HCT116 (cell line): ENCODE results near the gene LTBR. TPM values are rescaled to one million over a fixed set of nuclear protein-coding genes. Genes with fewer than 3 reads are reported as not detected.

ENCODE experiments used
- ATAC-seq: fragments of 200-7000 bp; cut with Tn5 transposase; 2 replicates; pipeline ENCODE4 v1.9.1; 2020; ENCODE audit warnings: mild to moderate bottlenecking, moderate library complexity
- BruUV-seq: library from RNA; stranded (reverse); fragments of 400-500 nt; replicated peaks from 2 replicates; lab custom pipeline; 2021; lab: Mats Ljungman, UMichigan
- CTCF ChIA-PET: fragments of 300-600 bp; sonication (Branson Sonifier 250); formaldehyde crosslinking; loops from one replicate; lab custom pipeline; 2021; ENCODE audit warnings: antibody characterized with exemption; lab: Charles Lee
- POLR2A ChIA-PET: fragments of 300-600, 350-600 bp; sonication (Branson Sonifier 250); formaldehyde crosslinking; loops from one replicate; lab custom pipeline; 2021; ENCODE audit warnings: antibody characterized with exemption; lab: Charles Lee
- RAD21 ChIA-PET, 2 experiments: fragments of 300-600 bp; sonication (Branson Sonifier 250); formaldehyde crosslinking; loops; one replicate each; lab custom pipeline; 2023; ENCODE audit warnings: low total read pairs in 2 of 2; ENCODE audit not compliant: uncharacterized antibody in 2 of 2, unreplicated experiment in 2 of 2, low non-redundant PET in 1 of 2; lab: Charles Lee
- DNase-seq: peaks from one replicate; pipeline ENCODE4 v3.0.0-alpha.2; 2010; ENCODE audit warnings: low read depth, low spot score
- H2AFZ ChIP-seq: fragments of 200-600 bp; shearing (Covaris generic), sonication (generic); 2 replicates; pipeline ENCODE4 v1.6.1; 2017; ENCODE audit warnings: low read depth, mixed run types, mixed read lengths, antibody characterized with exemption, low read length; ENCODE audit not compliant: poor library complexity, severe bottlenecking
- H3K27ac ChIP-seq: 2 replicates; pipeline ENCODE4 v1.5.1; 2012; ENCODE audit warnings: low read depth, low read length
- H3K27me3 ChIP-seq: fragments of 200-600 bp; sonication (generic); 2 replicates; pipeline ENCODE4 v1.6.1; 2016; ENCODE audit warnings: mixed run types, low read length, mixed read lengths; ENCODE audit not compliant: insufficient read depth
- H3K36me3 ChIP-seq, 2 experiments: fragments of 200-500 bp in 1 of 2; fragments of 200-600 bp in 1 of 2; sonication (Bioruptor generic) in 1 of 2; sonication (generic) in 1 of 2; 2 replicates each; pipeline versions ENCODE4 v1.5.1 to v1.6.1; 2014 to 2016; ENCODE audit warnings: low read length in 2 of 2, inconsistent platforms in 1 of 2, mixed read lengths in 1 of 2, mixed run types in 1 of 2; ENCODE audit not compliant: insufficient read depth in 2 of 2, control insufficient read depth in 1 of 2
- H3K4me1 ChIP-seq, 2 experiments: fragments of 200-600 bp in 1 of 2; sonication (generic) in 1 of 2; 2 replicates each; pipeline versions ENCODE4 v1.5.1 to v1.6.1; 2012 to 2017; ENCODE audit warnings: low read length in 2 of 2, inconsistent platforms in 1 of 2, mild to moderate bottlenecking in 1 of 2, mixed read lengths in 1 of 2, mixed run types in 1 of 2, moderate library complexity in 1 of 2; ENCODE audit not compliant: insufficient read depth in 2 of 2, control insufficient read depth in 1 of 2
- H3K4me2 ChIP-seq: fragments of 200-600 bp; sonication (generic); 2 replicates; pipeline ENCODE4 v1.6.1; 2017; ENCODE audit warnings: mixed run types, low read length, mixed read lengths
- H3K4me3 ChIP-seq, 2 experiments: fragments of 200-600 bp in 1 of 2; sonication (generic) in 1 of 2; replicated peaks in 1 of 2; 2 replicates each; pipeline ENCODE4 v1.5.1; 2011 to 2016; ENCODE audit warnings: low read length in 2 of 2, control low read depth in 1 of 2, low read depth in 1 of 2, mild to moderate bottlenecking in 1 of 2, mixed read lengths in 1 of 2, mixed run types in 1 of 2
- H3K79me2 ChIP-seq: fragments of 200-600 bp; sonication (generic); 2 replicates; pipeline ENCODE4 v1.6.1; 2017; ENCODE audit warnings: mild to moderate bottlenecking, mixed run types, low read length, moderate library complexity, mixed read lengths; ENCODE audit not compliant: insufficient read depth
- H3K9ac ChIP-seq: fragments of 200-600 bp; sonication (generic); 2 replicates; pipeline ENCODE4 v1.6.1; 2016; ENCODE audit warnings: low read length, mixed read lengths
- H3K9me2 ChIP-seq: fragments of 200-600 bp; sonication (generic), shearing (Covaris generic); 2 replicates; pipeline ENCODE4 v1.6.1; 2017; ENCODE audit warnings: mixed run types, mild to moderate bottlenecking, moderate library complexity; ENCODE audit not compliant: insufficient read depth
- H3K9me3 ChIP-seq, 2 experiments: fragments of 200-500 bp in 1 of 2; fragments of 200-600 bp in 1 of 2; sonication (Bioruptor generic) in 1 of 2; sonication (generic) in 1 of 2; 2 replicates each; pipeline ENCODE4 v1.6.1; 2014 to 2017; ENCODE audit warnings: low read length in 2 of 2, mixed read lengths in 2 of 2, inconsistent platforms in 1 of 2, low read depth in 1 of 2, mild to moderate bottlenecking in 1 of 2, mixed run types in 1 of 2, moderate library complexity in 1 of 2; ENCODE audit not compliant: control insufficient read depth in 1 of 2, insufficient read depth in 1 of 2
- H4K20me1 ChIP-seq: fragments of 200-600 bp; sonication (generic), shearing (Covaris generic); 2 replicates; pipeline ENCODE4 v1.6.1; 2017; ENCODE audit warnings: mixed run types, mild to moderate bottlenecking, moderate library complexity; ENCODE audit not compliant: insufficient read depth
- CBX3 ChIP-seq: IDR thresholded peaks from 2 replicates; pipeline ENCODE4 v1.6.1; 2012; ENCODE audit warnings: low read depth
- EGR1 ChIP-seq: IDR thresholded peaks from 2 replicates; pipeline ENCODE4 v1.6.1; 2012; ENCODE audit warnings: low read depth
- ELF1 ChIP-seq: IDR thresholded peaks from 2 replicates; pipeline ENCODE4 v1.6.1; 2012; ENCODE audit warnings: low read depth, borderline replicate concordance
- EZH2 ChIP-seq: fragments of 200-600 bp; sonication (generic); IDR thresholded peaks from 2 replicates; pipeline ENCODE4 v1.6.1; 2017; ENCODE audit warnings: antibody characterized with exemption, mixed run types
- POLR2A ChIP-seq: IDR thresholded peaks from 2 replicates; pipeline ENCODE4 v1.7.0; 2011; ENCODE audit warnings: borderline replicate concordance; ENCODE audit not compliant: insufficient read depth, insufficient read length; ENCODE audit errors: extremely low read depth
- POLR2AphosphoS5 ChIP-seq: IDR thresholded peaks from 2 replicates; pipeline ENCODE4 v1.6.1; 2011; ENCODE audit warnings: mild to moderate bottlenecking, low read depth, low read length, moderate library complexity
- SIN3A ChIP-seq: IDR thresholded peaks from 2 replicates; pipeline ENCODE4 v1.6.1; 2012; ENCODE audit warnings: low read depth
- SP1 ChIP-seq: IDR thresholded peaks from 2 replicates; pipeline ENCODE4 v1.6.1; 2012; ENCODE audit warnings: low read depth
- SRF ChIP-seq: IDR thresholded peaks from 2 replicates; pipeline ENCODE4 v1.6.1; 2012; ENCODE audit warnings: low read depth
- TCF7L2 ChIP-seq: IDR thresholded peaks from 2 replicates; pipeline ENCODE4 v1.7.0; 2011; ENCODE audit warnings: borderline replicate concordance, inconsistent platforms; ENCODE audit not compliant: insufficient read depth, insufficient read length; ENCODE audit errors: extremely low read depth
- ZNF274 ChIP-seq: fragments of 200-500 bp; sonication (Bioruptor generic); IDR thresholded peaks from 2 replicates; pipeline ENCODE4 v1.6.1; 2014; ENCODE audit warnings: mild to moderate bottlenecking, low read depth, low read length, inconsistent platforms
- intact Hi-C: fragments of 100-400 bp; cut with micrococcal nuclease; formaldehyde crosslinking; loops from 2 replicates; pipeline ENCODE4 v1.10.0; 2022
- total RNA-seq: library from RNA; stranded (reverse); gene quantifications from one replicate; pipeline ENCODE4 v1.2.1, GENCODE V29; 2021; ENCODE audit not compliant: unreplicated experiment

Gene LTBR
- total RNA-seq, 1 experiment from 2014 or later = 128 TPM

DNA sequence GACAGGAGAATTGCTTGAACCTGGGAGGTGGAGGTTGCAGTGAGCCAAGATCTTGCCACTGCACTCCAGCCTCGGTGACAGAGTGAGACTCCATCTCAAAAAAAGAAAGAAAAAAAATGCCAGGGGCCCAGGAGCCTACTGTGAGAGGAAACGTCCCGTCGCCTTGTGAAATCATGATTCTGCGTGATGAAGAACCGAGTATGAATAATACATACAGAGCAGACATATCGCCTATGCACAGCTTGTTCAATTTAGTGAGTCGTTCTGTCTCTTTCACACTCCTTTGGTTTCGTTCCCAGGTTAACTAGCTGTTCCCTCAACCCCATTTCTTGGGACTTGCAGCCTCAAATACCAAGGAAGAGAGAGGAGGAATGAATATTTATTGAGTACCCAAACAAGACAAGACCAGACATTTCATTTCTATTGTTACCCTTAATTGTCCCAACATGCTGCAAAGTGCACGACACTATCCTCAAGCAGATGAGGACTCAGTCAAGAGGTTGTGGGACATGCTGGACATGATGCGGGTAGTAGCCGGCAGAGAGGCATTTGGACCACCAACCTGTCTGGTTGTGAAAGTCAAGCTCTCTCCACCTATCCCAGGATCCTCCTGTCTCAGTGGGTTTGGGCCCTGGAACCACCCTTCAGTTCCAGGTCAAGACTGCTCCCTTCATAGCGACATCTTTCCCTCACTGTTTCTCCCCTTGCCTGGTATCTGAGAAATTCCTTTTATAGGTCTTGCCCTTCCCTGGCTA is 52.2 kb downstream of the LTBR start (continued):
- TF ChIP-seq SIN3A (no peak), EZH2 (no peak), POLR2A (no peak), SRF (no peak), SP1 (no peak), TCF7L2 (no peak), ZNF274 (no peak), ELF1 (no peak)
- TF ChIP-seq, all 23 proteins: peak for 0

DNA sequence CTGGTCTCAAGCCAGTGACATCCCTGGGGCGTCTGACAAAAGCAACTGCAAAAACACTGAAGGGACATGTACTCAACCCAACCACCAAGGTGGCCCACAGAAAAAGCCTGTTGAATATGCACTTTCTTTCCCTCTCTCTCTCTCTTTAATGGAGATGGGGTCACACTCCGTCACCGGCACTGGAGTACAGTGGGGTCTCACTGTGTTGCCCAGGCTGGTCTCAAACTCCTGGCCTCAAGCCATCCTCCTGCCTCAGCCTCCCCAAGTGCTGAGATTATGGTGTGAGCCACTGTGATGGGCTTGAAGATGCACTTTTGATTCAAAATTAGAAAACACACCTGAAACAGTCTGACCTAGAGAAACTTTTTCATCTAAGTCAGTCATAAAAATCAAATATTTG is 53.6 kb downstream of the LTBR start:
- CTCF ChIA-PET = no interaction called here

More for the DNA sequence above, 53.6 kb downstream of the LTBR start:
- H4K20me1 ChIP-seq = no peaks in the 10 kb centered on the region
- no peak overlapping the region for H3K27ac ChIP-seq
- ATAC-seq = no peak
- no peak overlapping the region for H3K4me2 ChIP-seq
- H3K4me1 ChIP-seq = no peaks in the 10 kb centered on the region
- H3K9me2 ChIP-seq = no peaks in the 10 kb centered on the region
- H3K9me3 ChIP-seq = no peaks in the 10 kb centered on the region
- H3K9ac ChIP-seq = no peak overlapping the region
- no peaks in the 10 kb centered on the region for H3K79me2 ChIP-seq
- intact Hi-C loops = no loop called here
- ChIA-PET RAD21 (no interaction called here), POLR2A (interaction anchor here (1.8 kb wide), 1 partner anchor 33 kb away, joined by 5 read pairs; the partner anchor contains the start of gene VAMP1)
- no peak for DNase-seq
- BruUV-seq = no TSS peak
- no peak for TF ChIP-seq EGR1
- TF ChIP-seq POLR2AphosphoS5 = no peak
- no peak for TF ChIP-seq ZNF274
- TF ChIP-seq CBX3 = no peak
- no peaks in the 10 kb centered on the region for H3K36me3 ChIP-seq
- no peak overlapping the region for H3K4me3 ChIP-seq
- no peaks in the 10 kb centered on the region for H3K27me3 ChIP-seq
- no peak overlapping the region for H2AFZ ChIP-seq
